GM12878 (cell line): ENCODE data around the gene C19orf73.
"Not testable (repeated sequence)": the region's sequence is repeated elsewhere in the genome, so short reads cannot be mapped to it uniquely, and the experiment has no call there.

ENCODE experiments used
- CTCF ChIP-seq, 3 experiments: IDR thresholded peaks in 2 of 3; conservative IDR thresholded peaks in 1 of 3; 2 replicates each; pipeline ENCODE4 v1.5.1; 2011; ENCODE audit warnings: low read depth in 3 of 3, low read length in 3 of 3, mild to moderate bottlenecking in 3 of 3, control low read depth in 2 of 3, moderate library complexity in 2 of 3, inconsistent platforms in 1 of 3, mixed read lengths in 1 of 3; ENCODE audit not compliant: control insufficient read depth in 2 of 3, insufficient read depth in 1 of 3; ENCODE audit errors: extremely low read depth in 1 of 3
- CUX1 ChIP-seq: IDR thresholded peaks from 2 replicates; pipeline ENCODE4 v1.6.1; 2012; ENCODE audit warnings: improper control_type of control experiment, low read depth, low read length; ENCODE audit not compliant: insufficient replicate concordance
- EGR1 ChIP-seq, 2 experiments: IDR thresholded peaks; 1 replicate in 1 of 2; 2 replicates in 1 of 2; pipeline ENCODE4 v1.6.1; 2011 to 2012; ENCODE audit warnings: low read depth in 2 of 2, low read length in 2 of 2, borderline replicate concordance in 1 of 2, mild to moderate bottlenecking in 1 of 2, moderate library complexity in 1 of 2
- JUNB ChIP-seq: IDR thresholded peaks from 2 replicates; pipeline ENCODE4 v1.6.1; 2016; ENCODE audit warnings: antibody characterized with exemption, mild to moderate bottlenecking
- NRF1 ChIP-seq: conservative IDR thresholded peaks from 2 replicates; pipeline ENCODE4 v1.6.1; 2011; ENCODE audit warnings: mild to moderate bottlenecking, low read depth, low read length, improper control_type of control experiment
- POLR2AphosphoS2 ChIP-seq: IDR thresholded peaks from 2 replicates; pipeline ENCODE4 v1.6.1; 2011; ENCODE audit warnings: low read depth, mild to moderate bottlenecking, low read length, improper control_type of control experiment, moderate library complexity
- SRF ChIP-seq, 2 experiments: IDR thresholded peaks; 2 replicates each; pipeline ENCODE4 v1.6.1; 2011; ENCODE audit warnings: low read depth in 2 of 2, low read length in 2 of 2, mild to moderate bottlenecking in 1 of 2, moderate library complexity in 1 of 2
- USF1 ChIP-seq: IDR thresholded peaks from 2 replicates; pipeline ENCODE4 v1.6.1; 2011; ENCODE audit warnings: borderline replicate concordance, low read depth, mild to moderate bottlenecking, moderate library complexity, mixed read lengths, low read length; ENCODE audit not compliant: insufficient read depth; ENCODE audit errors: extremely low read length

- TF ChIP-seq USF1; POLR2AphosphoS2; SRF (IDR thresholded peaks at IDR 0.05; ENCODE audit: low read depth in 2 of 2, low read length in 2 of 2); CUX1; EGR1 (IDR thresholded peaks at IDR 0.05; ENCODE audit: borderline replicate concordance in 1 of 2, low read depth in 2 of 2, low read length in 2 of 2); NRF1; JUNB: not testable (repeated sequence)
- TF ChIP-seq CTCF (IDR thresholded peaks at IDR 0.05 in 2 of 3, conservative IDR thresholded peaks at IDR 0.05 in 1 of 3; ENCODE audit: control insufficient read depth in 2 of 3, extremely low read depth in 1 of 3, insufficient read depth in 1 of 3, low read depth in 3 of 3, low read length in 3 of 3): peak; percentile 33 to 54 (median 42); a peak in 5 of 6 replicates
Observed at GRCh38 chr19:49074869-49075268, 44.1 kb downstream of the C19orf73 start.
